Keratinocyte (primary cell): ENCODE results near the gene GDNF. TPM values are rescaled to one million over a fixed set of nuclear protein-coding genes. Genes with fewer than 3 reads are reported as not detected.

ENCODE experiments used
- DNase-seq: peaks from one replicate; pipeline ENCODE4 v3.0.0-alpha.2; 2011; ENCODE audit warnings: low read depth, missing footprints, low spot score
- FAIRE-seq: peaks from 2 replicates; lab custom pipeline; 2011; peaks lifted over from hg19 to GRCh38; lab: Jason Lieb, UNC
- H2AFZ ChIP-seq: 2 replicates; pipeline ENCODE4 v1.6.0; 2012; ENCODE audit warnings: low read length, control low read depth, inconsistent platforms; ENCODE audit not compliant: control insufficient read depth
- H3K27ac ChIP-seq: 2 replicates; pipeline ENCODE4 v1.5.1; 2011; ENCODE audit warnings: low read length; ENCODE audit not compliant: control insufficient read depth, insufficient read depth
- H3K27me3 ChIP-seq: 3 replicates; pipeline ENCODE4 v1.6.0; 2011; ENCODE audit warnings: low read length; ENCODE audit not compliant: control insufficient read depth, insufficient read depth; ENCODE audit errors: extremely low read depth
- H3K36me3 ChIP-seq, 2 experiments: 2 replicates in 1 of 2; 3 replicates in 1 of 2; pipeline ENCODE4 v1.5.1; 2011; ENCODE audit warnings: low read length in 2 of 2, mild to moderate bottlenecking in 1 of 2; ENCODE audit not compliant: control insufficient read depth in 2 of 2, insufficient read depth in 2 of 2; ENCODE audit errors: extremely low read depth in 1 of 2
- H3K4me1 ChIP-seq: 3 replicates; pipeline ENCODE4 v1.5.1; 2011; ENCODE audit warnings: low read length; ENCODE audit not compliant: control insufficient read depth, insufficient read depth; ENCODE audit errors: extremely low read depth
- H3K4me2 ChIP-seq: 3 replicates; pipeline ENCODE4 v1.6.0; 2011; ENCODE audit warnings: low read depth, low read length; ENCODE audit not compliant: control insufficient read depth, insufficient read depth; ENCODE audit errors: extremely low read depth
- H3K4me3 ChIP-seq, 3 experiments: fragments of 200-600 bp in 1 of 3; sonication (generic) in 1 of 3; 2 replicates in 2 of 3; 3 replicates in 1 of 3; pipeline ENCODE4 v1.5.1; 2011 to 2016; ENCODE audit warnings: low read length in 3 of 3, mild to moderate bottlenecking in 3 of 3, control low read depth in 2 of 3, inconsistent platforms in 1 of 3, low read depth in 1 of 3, mixed read lengths in 1 of 3, mixed run types in 1 of 3, moderate library complexity in 1 of 3; ENCODE audit not compliant: control insufficient read depth in 2 of 3, insufficient read depth in 2 of 3; ENCODE audit errors: extremely low read depth in 1 of 3
- H3K79me2 ChIP-seq: 2 replicates; pipeline ENCODE4 v1.6.0; 2012; ENCODE audit warnings: low read length; ENCODE audit not compliant: control insufficient read depth, insufficient read depth
- H3K9ac ChIP-seq: 3 replicates; pipeline ENCODE4 v1.6.0; 2011; ENCODE audit warnings: low read length; ENCODE audit not compliant: control insufficient read depth, insufficient read depth; ENCODE audit errors: extremely low read depth
- H3K9me1 ChIP-seq: 3 replicates; pipeline ENCODE4 v1.6.0; 2011; ENCODE audit warnings: low read length; ENCODE audit not compliant: control insufficient read depth, insufficient read depth; ENCODE audit errors: extremely low read depth
- H3K9me3 ChIP-seq: 2 replicates; pipeline ENCODE4 v1.5.1; 2012; ENCODE audit warnings: low read depth, low read length; ENCODE audit not compliant: control insufficient read depth
- H4K20me1 ChIP-seq: 3 replicates; pipeline ENCODE4 v1.6.0; 2011; ENCODE audit warnings: low read length; ENCODE audit not compliant: control insufficient read depth, insufficient read depth; ENCODE audit errors: extremely low read depth
- CTCF ChIP-seq, 3 experiments: IDR thresholded peaks in 1 of 3; conservative IDR thresholded peaks in 1 of 3; optimal IDR thresholded peaks in 1 of 3; 2 replicates in 2 of 3; 3 replicates in 1 of 3; pipeline versions ENCODE3 to v1.5.1; 2011; ENCODE audit warnings: low read length in 3 of 3, mild to moderate bottlenecking in 3 of 3, moderate library complexity in 2 of 3, control low read depth in 1 of 3, inconsistent platforms in 1 of 3; ENCODE audit not compliant: insufficient read depth in 2 of 3; ENCODE audit errors: extremely low read depth in 1 of 3
- EZH2 ChIP-seq: IDR thresholded peaks from one replicate; pipeline ENCODE4 v1.6.1; 2012; ENCODE audit warnings: inconsistent platforms, mild to moderate bottlenecking, low read length, moderate library complexity
- dilution Hi-C: fragments of 300-500 bp; cut with MboI; formaldehyde crosslinking; loops from one replicate; pipeline ENCODE4 v1.7.0; 2020; ENCODE audit warnings: low sequenced_read_pairs; ENCODE audit not compliant: extremely low pct_ligation_motif_present
- polyA plus RNA-seq, 5 experiments: library from polyadenylated mRNA; depleted of rRNA in 3 of 5; stranded (reverse) in 3 of 5; stranded (forward) in 1 of 5; unstranded in 1 of 5; fragments of >200 nt; gene quantifications; 1 replicate in 1 of 5; 2 replicates in 3 of 5; 3 replicates in 1 of 5; pipeline versions ENCODE4 v1.2.1 to v1.2.3, GENCODE V29; 2011 to 2012; ENCODE audit warnings: missing spikeins in 2 of 5, low read depth in 1 of 5, low replicate concordance in 1 of 5

The GDNF gene
- polyA plus RNA-seq, 1 donor (not counting 4 experiments of a cell fraction or from before 2014, with no cell fraction given): 2.4 TPM

- H3K9me1 ChIP-seq: no peaks in the 10 kb centered on the region
- H3K9ac ChIP-seq: no peak overlapping the region
- no peaks in the 10 kb centered on the region for H4K20me1 ChIP-seq
- no peak overlapping the region for H3K27ac ChIP-seq
- no peak for FAIRE-seq
- dilution Hi-C loops: no loop called here
- no peak overlapping the region for H3K4me3 ChIP-seq
- DNase-seq: no peak
- H3K36me3 ChIP-seq: no peaks in the 10 kb centered on the region
- no peak for TF ChIP-seq EZH2
- TF ChIP-seq CTCF (optimal IDR thresholded peaks at IDR 0.05 in 1 of 3, IDR thresholded peaks at IDR 0.05 in 1 of 3, conservative IDR thresholded peaks at IDR 0.05 in 1 of 3; ENCODE audit: extremely low read depth in 1 of 3, insufficient read depth in 2 of 3, low read length in 3 of 3): no peak
- no peaks in the 10 kb centered on the region for H3K79me2 ChIP-seq
- H3K4me1 ChIP-seq: peaks cover 9% of the 10 kb centered on the region
- no peak overlapping the region for H3K4me2 ChIP-seq
- H3K9me3 ChIP-seq: no peaks in the 10 kb centered on the region
- no peaks in the 10 kb centered on the region for H3K27me3 ChIP-seq
- H2AFZ ChIP-seq: no peak overlapping the region
Observed at GRCh38 chr5:37876245-37876644, 36.4 kb upstream of the GDNF start.

GRCh38 chr5:37875051-37875787, 35.4 kb upstream of the GDNF start:
- dilution Hi-C loops: no loop called here
- no peaks in the 10 kb centered on the region for H3K27me3 ChIP-seq
- no peak overlapping the region for H3K27ac ChIP-seq
- DNase-seq: no peak
- H3K9ac ChIP-seq: no peak overlapping the region
- no peaks in the 10 kb centered on the region for H3K9me1 ChIP-seq
- H3K36me3 ChIP-seq: no peaks in the 10 kb centered on the region
- H4K20me1 ChIP-seq: no peaks in the 10 kb centered on the region
- FAIRE-seq: peak; percentile 5
- peaks cover 9% of the 10 kb centered on the region for H3K4me1 ChIP-seq
- no peak overlapping the region for H3K4me2 ChIP-seq
- H2AFZ ChIP-seq: no peak overlapping the region
- TF ChIP-seq CTCF (optimal IDR thresholded peaks at IDR 0.05 in 1 of 3, IDR thresholded peaks at IDR 0.05 in 1 of 3, conservative IDR thresholded peaks at IDR 0.05 in 1 of 3; ENCODE audit: extremely low read depth in 1 of 3, insufficient read depth in 2 of 3, low read length in 3 of 3): no peak
- no peak for TF ChIP-seq EZH2
- no peaks in the 10 kb centered on the region for H3K79me2 ChIP-seq
- no peak overlapping the region for H3K4me3 ChIP-seq
- H3K9me3 ChIP-seq: no peaks in the 10 kb centered on the region
